ENCODE results near the gene RSPH9.

Gene RSPH9

DNA sequence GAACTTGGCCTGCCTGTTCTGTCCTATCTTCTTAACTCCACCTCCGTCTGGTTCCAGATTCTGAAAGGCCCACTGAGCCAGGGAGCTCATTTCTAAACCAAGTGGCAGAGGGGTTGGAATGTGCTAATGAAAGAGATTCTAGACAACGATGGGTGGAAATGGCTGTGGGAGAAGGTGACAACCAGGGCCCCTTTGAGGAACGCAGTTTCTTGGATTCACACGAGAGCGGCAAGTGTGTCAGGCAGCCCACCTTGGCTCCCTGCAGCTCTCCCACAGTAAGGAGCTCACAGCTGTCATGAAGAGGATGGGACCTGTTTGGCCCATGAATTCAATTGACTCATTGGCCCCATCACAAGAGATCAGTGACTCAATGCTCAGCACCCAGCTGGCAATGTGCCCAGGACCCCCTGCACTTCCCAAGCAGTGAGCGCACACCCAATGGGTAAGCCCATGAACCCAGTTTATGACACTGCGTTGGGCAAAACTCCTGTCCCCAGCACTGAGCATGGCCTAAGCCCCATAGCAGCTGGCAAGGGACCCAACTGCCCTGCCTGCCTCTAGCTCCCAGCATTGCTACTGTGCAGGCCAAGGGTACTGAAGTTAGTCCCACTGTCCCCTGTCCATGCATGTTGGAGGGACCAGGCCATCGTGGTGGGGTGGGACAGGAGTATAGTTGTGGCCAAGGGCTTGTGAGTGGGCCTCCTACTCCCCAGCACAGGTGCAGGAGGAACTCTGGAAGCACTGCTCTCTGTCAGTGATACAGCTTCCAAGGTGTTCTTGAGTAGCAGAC is 26.4 kb downstream of the RSPH9 start:
- Histone ChIP-seq H3K27me3 (ENCODE audit: insufficient read depth, low read length, poor library complexity) (no peaks in the 10 kb centered on the region), H3K27ac (ENCODE audit: low read depth, low read length) (no peak overlapping the region), H3K79me1 (ENCODE audit: low read length) (no peaks in the 10 kb centered on the region), H2BK120ac (ENCODE audit: low read depth, low read length) (no peak overlapping the region), H3K18ac (ENCODE audit: low read length) (no peak overlapping the region), H3K4me2 (ENCODE audit: low read length) (no peak overlapping the region), H3K79me2 (ENCODE audit: control insufficient read depth, insufficient read depth, low read length) (no peaks in the 10 kb centered on the region), H2BK15ac (replicated peaks; ENCODE audit: low read depth) (no peak overlapping the region), H3K4me1 (ENCODE audit: control insufficient read depth, low read depth, low read length) (peaks cover 15% of the 10 kb centered on the region), H2AK5ac (ENCODE audit: low read length) (no peak overlapping the region), H3K36me3 (ENCODE audit: control insufficient read depth, insufficient read depth, low read length) (peaks cover 12% of the 10 kb centered on the region), H3K9ac (ENCODE audit: low read length) (no peak overlapping the region), H3K23ac (ENCODE audit: low read length) (no peak overlapping the region), H2BK5ac (ENCODE audit: low read length) (no peak overlapping the region), H4K5ac (ENCODE audit: low read length) (no peak overlapping the region), H3K4me3 (ENCODE audit: low read length) (no peak overlapping the region), H3K56ac (ENCODE audit: low read length) (no peak overlapping the region), H3K4ac (ENCODE audit: low read depth, low read length) (no peak overlapping the region), H4K8ac (ENCODE audit: low read depth, low read length) (no peak overlapping the region)
- DNase-seq, result no peak
- no CpG with 5 or more reads among the region's 8 CpGs for WGBS (ENCODE audit: extremely low coverage, insufficient coverage, low lambda C conversion rate)

DNA sequence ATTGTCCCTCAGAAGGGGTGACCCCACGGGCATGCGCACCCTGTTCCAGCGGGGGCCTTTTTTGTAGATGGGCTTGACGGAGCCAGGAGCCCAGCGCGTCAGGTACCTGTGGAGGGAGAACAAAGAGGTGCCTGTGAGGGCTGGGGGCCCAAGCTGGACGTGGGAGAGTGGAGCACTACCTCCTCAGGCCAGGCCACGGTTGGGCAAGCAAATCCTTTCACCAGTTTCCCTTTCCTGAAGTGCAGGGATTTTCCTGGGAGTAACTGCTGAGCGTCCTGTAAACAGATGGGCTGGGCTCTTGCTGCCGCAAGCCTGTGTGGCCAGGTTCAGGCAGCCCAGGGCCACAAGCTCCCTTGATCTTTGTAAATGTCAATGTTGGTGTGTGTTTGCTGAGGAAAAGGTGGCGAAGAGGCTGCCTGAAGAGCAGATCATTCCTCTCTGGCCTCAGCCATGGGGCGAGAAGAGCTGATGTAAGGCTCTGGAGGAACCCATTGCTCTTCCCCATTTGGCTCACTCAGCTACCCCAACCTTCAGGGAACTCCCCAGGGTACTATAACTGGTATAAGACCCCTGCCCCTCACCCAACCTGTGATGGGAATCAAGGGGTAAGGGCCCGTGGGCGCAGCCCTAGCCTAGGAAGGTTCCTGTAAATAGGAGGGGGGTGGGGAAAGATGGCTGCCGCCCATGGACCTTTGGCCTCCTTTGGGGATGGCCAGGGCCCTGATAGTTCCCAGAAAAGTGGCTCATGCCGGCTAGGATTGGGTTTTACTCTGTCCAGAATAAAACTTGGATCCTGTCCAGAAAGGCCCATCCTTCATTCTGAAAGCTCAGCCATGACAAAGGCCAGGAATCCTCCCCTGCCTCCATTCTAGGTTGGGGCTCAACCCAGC is 27.2 kb downstream of the RSPH9 start:
- H3K56ac ChIP-seq (ENCODE audit: low read length), result no peak overlapping the region
- H3K4me3 ChIP-seq (ENCODE audit: low read length), result no peak overlapping the region
- no peak overlapping the region for H3K4me2 ChIP-seq (ENCODE audit: low read length)
- peaks cover 13% of the 10 kb centered on the region for H3K36me3 ChIP-seq (ENCODE audit: control insufficient read depth, insufficient read depth, low read length)
- WGBS (ENCODE audit: extremely low coverage, insufficient coverage, low lambda C conversion rate), result no CpG with 5 or more reads among the region's 16 CpGs
- no peak overlapping the region for H2AK5ac ChIP-seq (ENCODE audit: low read length)
- H3K79me1 ChIP-seq (ENCODE audit: low read length), result no peaks in the 10 kb centered on the region
- no peak overlapping the region for H3K27ac ChIP-seq (ENCODE audit: low read depth, low read length)
- no peak overlapping the region for H4K8ac ChIP-seq (ENCODE audit: low read depth, low read length)
- H2BK5ac ChIP-seq (ENCODE audit: low read length), result no peak overlapping the region
- no peak overlapping the region for H3K18ac ChIP-seq (ENCODE audit: low read length)
- H3K27me3 ChIP-seq (ENCODE audit: insufficient read depth, low read length, poor library complexity), result no peaks in the 10 kb centered on the region
- no peak overlapping the region for H3K23ac ChIP-seq (ENCODE audit: low read length)
- H2BK15ac ChIP-seq (replicated peaks; ENCODE audit: low read depth), result no peak overlapping the region
- no peaks in the 10 kb centered on the region for H3K79me2 ChIP-seq (ENCODE audit: control insufficient read depth, insufficient read depth, low read length)
- peaks cover 15% of the 10 kb centered on the region for H3K4me1 ChIP-seq (ENCODE audit: control insufficient read depth, low read depth, low read length)
- H3K9ac ChIP-seq (ENCODE audit: low read length), result no peak overlapping the region
- DNase-seq, result no peak
- no peak overlapping the region for H2BK120ac ChIP-seq (ENCODE audit: low read depth, low read length)
- no peak overlapping the region for H3K4ac ChIP-seq (ENCODE audit: low read depth, low read length)
- H4K5ac ChIP-seq (ENCODE audit: low read length), result no peak overlapping the region

DNA sequence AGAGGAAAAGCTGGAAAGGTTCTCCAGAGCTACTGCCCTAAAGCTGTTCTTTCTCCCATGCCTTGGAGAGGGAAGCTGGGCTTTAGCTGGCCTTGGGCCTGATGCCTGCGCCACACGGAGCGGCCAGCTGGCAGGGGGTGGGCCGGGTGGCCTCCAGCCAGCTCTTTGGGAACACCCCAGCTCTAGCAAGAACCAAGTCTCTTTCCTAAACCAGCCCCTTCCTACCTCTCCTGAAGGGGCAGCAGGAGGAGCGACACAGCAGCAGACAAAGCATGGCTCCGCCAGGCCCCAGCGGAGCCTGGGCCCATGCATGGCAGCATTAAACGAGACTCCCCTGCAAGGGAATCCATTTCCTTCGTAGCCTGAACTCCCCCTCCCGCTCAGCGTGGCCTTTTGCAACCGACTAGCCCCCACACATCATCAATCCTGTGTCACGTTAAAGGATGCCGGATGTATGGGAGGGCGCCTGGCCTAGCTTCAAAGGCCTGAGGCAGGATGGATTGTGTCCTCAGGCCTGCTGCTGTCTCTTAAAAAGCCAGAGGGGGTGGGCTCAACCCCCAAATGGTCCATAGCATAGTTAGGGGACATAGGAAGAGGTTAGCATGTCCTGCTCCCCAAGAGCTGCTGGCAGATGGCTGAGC is 28.7 kb downstream of the RSPH9 start:
- H3K4me1 ChIP-seq (ENCODE audit: control insufficient read depth, low read depth, low read length), result peaks cover 7% of the 10 kb centered on the region
- no peak overlapping the region for H2BK5ac ChIP-seq (ENCODE audit: low read length)
- no peak overlapping the region for H4K8ac ChIP-seq (ENCODE audit: low read depth, low read length)
- no peak overlapping the region for H4K5ac ChIP-seq (ENCODE audit: low read length)
- H3K36me3 ChIP-seq (ENCODE audit: control insufficient read depth, insufficient read depth, low read length), result peaks cover 13% of the 10 kb centered on the region
- H2BK120ac ChIP-seq (ENCODE audit: low read depth, low read length), result no peak overlapping the region
- no peak overlapping the region for H3K56ac ChIP-seq (ENCODE audit: low read length)
- H2BK15ac ChIP-seq (replicated peaks; ENCODE audit: low read depth), result no peak overlapping the region
- no peak for DNase-seq
- H3K4me2 ChIP-seq (ENCODE audit: low read length), result no peak overlapping the region
- no peaks in the 10 kb centered on the region for H3K27me3 ChIP-seq (ENCODE audit: insufficient read depth, low read length, poor library complexity)
- H3K79me2 ChIP-seq (ENCODE audit: control insufficient read depth, insufficient read depth, low read length), result no peaks in the 10 kb centered on the region
- no peak overlapping the region for H3K18ac ChIP-seq (ENCODE audit: low read length)
- no peak overlapping the region for H3K4me3 ChIP-seq (ENCODE audit: low read length)
- no peak overlapping the region for H3K27ac ChIP-seq (ENCODE audit: low read depth, low read length)
- no peaks in the 10 kb centered on the region for H3K79me1 ChIP-seq (ENCODE audit: low read length)
- WGBS (ENCODE audit: extremely low coverage, insufficient coverage, low lambda C conversion rate), result no CpG with 5 or more reads among the region's 15 CpGs
- H3K23ac ChIP-seq (ENCODE audit: low read length), result no peak overlapping the region
- no peak overlapping the region for H2AK5ac ChIP-seq (ENCODE audit: low read length)
- H3K9ac ChIP-seq (ENCODE audit: low read length), result no peak overlapping the region
- H3K4ac ChIP-seq (ENCODE audit: low read depth, low read length), result no peak overlapping the region

DNA sequence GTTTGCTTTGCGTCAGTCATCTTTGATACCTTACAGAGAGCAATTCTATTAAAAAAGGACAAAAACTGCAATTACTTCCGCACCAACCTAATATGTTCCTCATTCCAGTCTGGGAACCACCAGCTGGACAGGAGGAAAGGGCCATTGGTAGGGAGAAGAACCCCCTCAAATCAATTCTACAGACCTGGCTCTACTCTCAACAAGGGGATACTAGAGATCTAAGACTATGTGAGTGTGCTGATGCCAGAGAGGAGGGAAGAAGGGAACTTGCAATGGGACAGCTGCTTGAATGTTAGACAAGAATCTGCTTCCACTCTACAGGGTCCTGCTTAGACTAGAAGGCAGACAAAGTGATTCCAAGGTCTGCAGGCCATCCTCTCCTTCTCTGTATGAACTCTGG is 29.5 kb downstream of the RSPH9 start:
- Histone ChIP-seq H4K8ac (ENCODE audit: low read depth, low read length) (no peak overlapping the region), H3K23ac (ENCODE audit: low read length) (no peak overlapping the region), H3K36me3 (ENCODE audit: control insufficient read depth, insufficient read depth, low read length) (peaks cover 13% of the 10 kb centered on the region), H2BK120ac (ENCODE audit: low read depth, low read length) (no peak overlapping the region), H3K79me1 (ENCODE audit: low read length) (peaks cover 2% of the 10 kb centered on the region), H2BK5ac (ENCODE audit: low read length) (no peak overlapping the region), H3K4ac (ENCODE audit: low read depth, low read length) (no peak overlapping the region), H3K4me3 (ENCODE audit: low read length) (no peak overlapping the region), H3K79me2 (ENCODE audit: control insufficient read depth, insufficient read depth, low read length) (no peaks in the 10 kb centered on the region), H2AK5ac (ENCODE audit: low read length) (no peak overlapping the region), H3K9ac (ENCODE audit: low read length) (no peak overlapping the region), H3K56ac (ENCODE audit: low read length) (no peak overlapping the region), H3K18ac (ENCODE audit: low read length) (no peak overlapping the region), H3K27me3 (ENCODE audit: insufficient read depth, low read length, poor library complexity) (no peaks in the 10 kb centered on the region), H3K4me2 (ENCODE audit: low read length) (no peak overlapping the region), H4K5ac (ENCODE audit: low read length) (no peak overlapping the region), H3K4me1 (ENCODE audit: control insufficient read depth, low read depth, low read length) (peaks cover 4% of the 10 kb centered on the region), H2BK15ac (replicated peaks; ENCODE audit: low read depth) (no peak overlapping the region), H3K27ac (ENCODE audit: low read depth, low read length) (no peak overlapping the region)
- WGBS (ENCODE audit: extremely low coverage, insufficient coverage, low lambda C conversion rate), result no CpG with 5 or more reads among the region's 2 CpGs
- DNase-seq, result no peak

DNA sequence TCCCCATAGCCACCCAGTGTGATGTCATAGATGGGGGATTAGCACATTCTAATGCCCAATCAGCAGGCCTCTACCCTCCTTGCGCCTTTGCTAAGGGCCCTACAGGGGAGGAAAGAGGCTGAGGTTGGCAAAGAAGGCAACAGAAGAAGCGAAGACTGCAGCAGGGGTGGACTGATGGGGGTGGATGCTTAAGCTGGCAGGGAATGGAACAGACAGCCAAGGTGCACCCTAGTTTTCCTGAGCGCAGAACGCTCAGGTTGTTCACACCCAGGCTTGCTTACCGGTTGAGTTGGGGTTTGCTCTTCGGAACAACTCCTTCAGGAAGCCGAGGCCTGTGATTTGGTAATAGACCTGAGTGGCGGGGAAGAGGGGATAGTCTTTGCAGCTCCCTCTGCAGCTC is 30.1 kb downstream of the RSPH9 start:
- Histone ChIP-seq H3K4ac (ENCODE audit: low read depth, low read length) (no peak overlapping the region), H3K4me3 (ENCODE audit: low read length) (no peak overlapping the region), H3K4me1 (ENCODE audit: control insufficient read depth, low read depth, low read length) (peaks cover under 1% of the 10 kb centered on the region), H2BK5ac (ENCODE audit: low read length) (no peak overlapping the region), H4K8ac (ENCODE audit: low read depth, low read length) (no peak overlapping the region), H3K79me1 (ENCODE audit: low read length) (peaks cover 3% of the 10 kb centered on the region), H3K4me2 (ENCODE audit: low read length) (no peak overlapping the region), H3K27me3 (ENCODE audit: insufficient read depth, low read length, poor library complexity) (no peaks in the 10 kb centered on the region), H3K27ac (ENCODE audit: low read depth, low read length) (no peak overlapping the region), H3K18ac (ENCODE audit: low read length) (no peak overlapping the region), H3K23ac (ENCODE audit: low read length) (no peak overlapping the region), H3K9ac (ENCODE audit: low read length) (no peak overlapping the region), H2BK15ac (replicated peaks; ENCODE audit: low read depth) (no peak overlapping the region), H3K79me2 (ENCODE audit: control insufficient read depth, insufficient read depth, low read length) (no peaks in the 10 kb centered on the region), H2AK5ac (ENCODE audit: low read length) (no peak overlapping the region), H2BK120ac (ENCODE audit: low read depth, low read length) (no peak overlapping the region), H3K36me3 (ENCODE audit: control insufficient read depth, insufficient read depth, low read length) (peaks cover 13% of the 10 kb centered on the region), H3K56ac (ENCODE audit: low read length) (no peak overlapping the region), H4K5ac (ENCODE audit: low read length) (no peak overlapping the region)
- no CpG with 5 or more reads among the region's 8 CpGs for WGBS (ENCODE audit: extremely low coverage, insufficient coverage, low lambda C conversion rate)
- no peak for DNase-seq

All from mesendoderm (in vitro differentiated cells).